ENCODE results near the gene KIRREL1.

DNA sequence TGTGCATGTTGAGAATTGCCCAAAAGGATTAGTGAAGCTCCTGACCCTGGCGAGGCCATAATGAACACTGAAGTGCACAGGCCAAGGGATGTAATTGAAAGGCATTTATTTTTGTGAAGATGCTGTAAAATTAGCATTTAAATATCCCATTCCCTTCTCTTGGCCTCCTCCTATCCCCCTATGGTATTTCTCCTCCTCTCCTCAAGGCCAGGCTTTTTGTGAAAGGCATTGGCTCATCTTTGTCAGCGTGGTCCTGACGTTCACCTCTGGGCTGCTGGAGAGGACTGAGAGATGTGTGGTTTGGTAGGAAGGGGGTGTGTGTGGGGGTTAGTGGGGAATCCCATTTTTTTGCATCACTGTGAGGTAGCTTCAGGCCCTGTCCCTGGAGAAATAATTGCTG, 105.7 kb downstream of the KIRREL1 start:
- no peak for TF ChIP-seq EZH2phosphoT487 (IDR thresholded peaks at IDR 0.05)
- TF ChIP-seq, protein P1, sequence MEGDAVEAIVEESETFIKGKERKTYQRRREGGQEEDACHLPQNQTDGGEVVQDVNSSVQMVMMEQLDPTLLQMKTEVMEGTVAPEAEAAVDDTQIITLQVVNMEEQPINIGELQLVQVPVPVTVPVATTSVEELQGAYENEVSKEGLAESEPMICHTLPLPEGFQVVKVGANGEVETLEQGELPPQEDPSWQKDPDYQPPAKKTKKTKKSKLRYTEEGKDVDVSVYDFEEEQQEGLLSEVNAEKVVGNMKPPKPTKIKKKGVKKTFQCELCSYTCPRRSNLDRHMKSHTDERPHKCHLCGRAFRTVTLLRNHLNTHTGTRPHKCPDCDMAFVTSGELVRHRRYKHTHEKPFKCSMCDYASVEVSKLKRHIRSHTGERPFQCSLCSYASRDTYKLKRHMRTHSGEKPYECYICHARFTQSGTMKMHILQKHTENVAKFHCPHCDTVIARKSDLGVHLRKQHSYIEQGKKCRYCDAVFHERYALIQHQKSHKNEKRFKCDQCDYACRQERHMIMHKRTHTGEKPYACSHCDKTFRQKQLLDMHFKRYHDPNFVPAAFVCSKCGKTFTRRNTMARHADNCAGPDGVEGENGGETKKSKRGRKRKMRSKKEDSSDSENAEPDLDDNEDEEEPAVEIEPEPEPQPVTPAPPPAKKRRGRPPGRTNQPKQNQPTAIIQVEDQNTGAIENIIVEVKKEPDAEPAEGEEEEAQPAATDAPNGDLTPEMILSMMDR (IDR thresholded peaks at IDR 0.05): no peak

Measured in neural progenitor cell (in vitro differentiated cells).